Astrocyte of the cerebellum (primary cell): Measurements from ENCODE around the gene MRPL38.
"Not testable (repeated sequence)": the region's sequence is repeated elsewhere in the genome, so short reads cannot be mapped to it uniquely, and the experiment has no call there.

Experiments used
- DNase-seq: peaks from one replicate; pipeline ENCODE4 v3.0.0-alpha.2; 2011; ENCODE audit warnings: low read depth
- H3K4me3 ChIP-seq: 2 replicates; pipeline ENCODE4 v1.5.1; 2011; ENCODE audit warnings: mild to moderate bottlenecking, low read depth, low read length, moderate library complexity
- CTCF ChIP-seq: IDR thresholded peaks from 2 replicates; pipeline ENCODE4 v1.5.1; 2012; ENCODE audit warnings: low read length, low read depth, moderate library complexity, mild to moderate bottlenecking; ENCODE audit errors: missing control alignments
- in situ Hi-C: cut with HindIII; loops from 2 replicates; pipeline ENCODE4 v1.10.0; 2017; ENCODE audit warnings: low sequenced_read_pairs

The MRPL38 gene

GRCh38 chr17:75861927-75862317, 42.8 kb downstream of the MRPL38 start:
- in situ Hi-C loops, result no loop called here

GRCh38 chr17:75859358-75859757, 45.3 kb downstream of the MRPL38 start:
- in situ Hi-C loops, DNase-seq, H3K4me3 ChIP-seq: not testable (repeated sequence)

More at GRCh38 chr17:75861927-75862317, 42.8 kb downstream of the MRPL38 start:
- no peak for TF ChIP-seq CTCF
- no peak overlapping the region for H3K4me3 ChIP-seq
- no peak for DNase-seq

- H3K4me3 ChIP-seq, result peak overlapping the region; percentile 74
- TF ChIP-seq CTCF, result peak; percentile 50
- no peak for DNase-seq
- in situ Hi-C loops, result no loop called here
Observed at GRCh38 chr17:75856062-75856756, 48.5 kb downstream of the MRPL38 start.

GRCh38 chr17:75855310-75856061, 49.2 kb downstream of the MRPL38 start, which contains the start of gene WBP2:
WBP2 (minus strand) TSS chr17:75855335; CDS start chr17:75855297, 38 bp downstream.
- in situ Hi-C loops, result no loop called here
- peak; percentile 100 for DNase-seq
- H3K4me3 ChIP-seq, result peak within 1 kb of the TSS; percentile 74
- TF ChIP-seq CTCF, result peak; percentile 22

GRCh38 chr17:75854881-75855309, 49.8 kb downstream of the MRPL38 start:
- DNase-seq, result no peak
- peak overlapping the region; percentile 74 for H3K4me3 ChIP-seq
- no peak for TF ChIP-seq CTCF
- in situ Hi-C loops, result no loop called here

GRCh38 chr17:75854101-75854748, 50.5 kb downstream of the MRPL38 start:
- TF ChIP-seq CTCF, result no peak
- DNase-seq, result no peak
- peak overlapping the region; percentile 74 for H3K4me3 ChIP-seq
- in situ Hi-C loops, result no loop called here
